D721Med (cell line): ENCODE results near the gene INMT.
"Not testable (repeated sequence)": the region's sequence is repeated elsewhere in the genome, so short reads cannot be mapped to it uniquely, and the experiment has no call there.

ENCODE experiments used
- DNase-seq: peaks from one replicate; pipeline ENCODE4 v3.0.0; 2011; ENCODE audit warnings: low spot score; ENCODE audit not compliant: insufficient read length
- FAIRE-seq: peaks from 2 replicates; lab custom pipeline; 2011; peaks lifted over from hg19 to GRCh38; lab: Jason Lieb, UNC
- CTCF ChIP-seq: IDR thresholded peaks from 2 replicates; pipeline ENCODE4 v1.5.1; 2012; ENCODE audit warnings: mild to moderate bottlenecking, control low read depth; ENCODE audit not compliant: insufficient read depth; ENCODE audit errors: missing control alignments

INMT gene

GRCh38 chr7:30717181-30717580 lies 34.8 kb upstream of the INMT start:
- FAIRE-seq (no peak), DNase-seq (no peak)
- no peak for TF ChIP-seq CTCF

- not testable (repeated sequence) for DNase-seq, FAIRE-seq
Observed at GRCh38 chr7:30719434-30719833, 32.5 kb upstream of the INMT start.

GRCh38 chr7:30721211-30721610 lies 30.7 kb upstream of the INMT start:
- DNase-seq, result peak; percentile 66
- TF ChIP-seq CTCF, result no peak
- peak; percentile 70 for FAIRE-seq

- FAIRE-seq (no peak), DNase-seq (no peak)
- no peak for TF ChIP-seq CTCF
Observed at GRCh38 chr7:30722187-30722586, 29.7 kb upstream of the INMT start.

- no peak for TF ChIP-seq CTCF
- DNase-seq, result no peak
- FAIRE-seq, result no peak
Observed at GRCh38 chr7:30722671-30723070, 29.3 kb upstream of the INMT start.

- TF ChIP-seq CTCF, result no peak
- DNase-seq, result no peak
- FAIRE-seq, result no peak
Observed at GRCh38 chr7:30723776-30724175, 28.2 kb upstream of the INMT start.

GRCh38 chr7:30726296-30727006 lies 25.5 kb upstream of the INMT start:
- no peak for TF ChIP-seq CTCF
- FAIRE-seq (no peak), DNase-seq (no peak)
